GM10248 (cell line): ENCODE results near the gene ITGA7.

Experiments used
- CTCF ChIA-PET: fragments of 300-600 bp; sonication (Branson Sonifier 250); formaldehyde crosslinking; extraction: SDS; loops from one replicate; lab custom pipeline; 2021; ENCODE audit warnings: antibody characterized with exemption; lab: Yijun Ruan, JAX
- POLR2A ChIA-PET: fragments of 350-650 bp; sonication (Branson Sonifier 250); formaldehyde crosslinking; extraction: SDS; loops from one replicate; lab custom pipeline; 2020; ENCODE audit warnings: antibody characterized with exemption; lab: Yijun Ruan, JAX
- DNase-seq: peaks from one replicate; pipeline ENCODE4 v3.0.0; 2012; ENCODE audit errors: extremely low spot score
- CTCF ChIP-seq: IDR thresholded peaks from 2 replicates; pipeline ENCODE4 v1.5.1; 2012; ENCODE audit warnings: mild to moderate bottlenecking, low read depth; ENCODE audit errors: extremely low read depth, missing control alignments, control extremely low read depth

ITGA7 gene

GRCh38 chr12:55647027-55647426 is 60.7 kb downstream of the ITGA7 start:
- POLR2A ChIA-PET, result no interaction called here
- CTCF ChIA-PET, result interaction anchor here (0.7 to 4.9 kb wide), 19 partner anchors 10 to 945 kb away, joined by 3 to 99 read pairs (median 3); partner anchors contain the start of genes BLOC1S1 and RDH5
- no peak for DNase-seq
- TF ChIP-seq CTCF, result no peak

- ChIA-PET POLR2A (no interaction called here), CTCF (interaction anchor here (0.9 to 4.9 kb wide), 12 partner anchors 8 to 450 kb away, joined by 3 to 99 read pairs (median 4); partner anchors contain the start of gene OR10P1)
- DNase-seq, result no peak
- TF ChIP-seq CTCF, result no peak
Observed at GRCh38 chr12:55644591-55644990, 63.1 kb downstream of the ITGA7 start.

- ChIA-PET POLR2A (no interaction called here), CTCF (interaction anchor here (1.0 to 1.7 kb wide), 4 partner anchors 13 to 69 kb away, joined by 3 to 10 read pairs (median 4); no protein-coding TSS in a partner anchor)
- no peak for TF ChIP-seq CTCF
- DNase-seq, result no peak
Observed at GRCh38 chr12:55642669-55643068, 65.0 kb downstream of the ITGA7 start.

GRCh38 chr12:55642267-55642666 is 65.4 kb downstream of the ITGA7 start:
- TF ChIP-seq CTCF, result no peak
- peak; percentile 24 for DNase-seq
- POLR2A ChIA-PET, result no interaction called here
- CTCF ChIA-PET, result interaction anchor here (1.0 to 1.7 kb wide), 4 partner anchors 12 to 70 kb away, joined by 3 to 10 read pairs (median 4); no protein-coding TSS in a partner anchor

GRCh38 chr12:55641595-55641994 is 66.1 kb downstream of the ITGA7 start:
- TF ChIP-seq CTCF, result no peak
- no peak for DNase-seq
- ChIA-PET CTCF (interaction anchor here (1.0 to 1.7 kb wide), 4 partner anchors 12 to 70 kb away, joined by 3 to 10 read pairs (median 4); no protein-coding TSS in a partner anchor), POLR2A (no interaction called here)

GRCh38 chr12:55637467-55637866 is 70.2 kb downstream of the ITGA7 start:
- ChIA-PET CTCF (interaction anchor here (1.0 to 2.9 kb wide), 2 partner anchors 18 kb away, joined by 3 to 12 read pairs; no protein-coding TSS in a partner anchor), POLR2A (no interaction called here)
- no peak for TF ChIP-seq CTCF
- DNase-seq, result no peak
